Subcutaneous abdominal adipose tissue (tissue), 5 donors: ENCODE data around the gene OTUD7B.
"Not testable (repeated sequence)": the region's sequence is repeated elsewhere in the genome, so short reads cannot be mapped to it uniquely, and the experiment has no call there.

Experiments used
- H3K27ac ChIP-seq: one replicate; pipeline ENCODE4 v1.7.0; 2013; ENCODE audit warnings: low read depth, mild to moderate bottlenecking, inconsistent platforms, low read length, moderate library complexity
- H3K27me3 ChIP-seq, 5 donors: one replicate each; pipeline ENCODE4 v1.7.0; 2013; ENCODE audit warnings: low read length in 5 of 5, inconsistent platforms in 1 of 5; ENCODE audit not compliant: control insufficient read depth in 5 of 5, insufficient read depth in 4 of 5
- H3K36me3 ChIP-seq, 5 donors: one replicate each; pipeline ENCODE4 v1.7.0; 2013; ENCODE audit warnings: low read length in 5 of 5; ENCODE audit not compliant: control insufficient read depth in 5 of 5, insufficient read depth in 5 of 5
- H3K4me1 ChIP-seq, 5 donors: one replicate each; pipeline ENCODE4 v1.7.0; 2013; ENCODE audit warnings: low read length in 5 of 5, mild to moderate bottlenecking in 3 of 5, moderate library complexity in 1 of 5; ENCODE audit not compliant: control insufficient read depth in 5 of 5, insufficient read depth in 5 of 5
- H3K4me3 ChIP-seq, 5 donors: one replicate each; pipeline ENCODE4 v1.7.0; 2013; ENCODE audit warnings: low read length in 5 of 5, low read depth in 1 of 5
- H3K9ac ChIP-seq, 5 donors: one replicate each; pipeline ENCODE4 v1.7.0; 2013; ENCODE audit warnings: low read length in 5 of 5, mild to moderate bottlenecking in 4 of 5, moderate library complexity in 3 of 5
- H3K9me3 ChIP-seq, 5 donors: one replicate each; pipeline ENCODE4 v1.7.0; 2013; ENCODE audit warnings: low read length in 5 of 5; ENCODE audit not compliant: control insufficient read depth in 5 of 5
- donor health status: healthy.
- donor health status: healthy.
- donor health status: healthy.
- donor health status: healthy.
- donor health status: healthy.

Gene OTUD7B

DNA sequence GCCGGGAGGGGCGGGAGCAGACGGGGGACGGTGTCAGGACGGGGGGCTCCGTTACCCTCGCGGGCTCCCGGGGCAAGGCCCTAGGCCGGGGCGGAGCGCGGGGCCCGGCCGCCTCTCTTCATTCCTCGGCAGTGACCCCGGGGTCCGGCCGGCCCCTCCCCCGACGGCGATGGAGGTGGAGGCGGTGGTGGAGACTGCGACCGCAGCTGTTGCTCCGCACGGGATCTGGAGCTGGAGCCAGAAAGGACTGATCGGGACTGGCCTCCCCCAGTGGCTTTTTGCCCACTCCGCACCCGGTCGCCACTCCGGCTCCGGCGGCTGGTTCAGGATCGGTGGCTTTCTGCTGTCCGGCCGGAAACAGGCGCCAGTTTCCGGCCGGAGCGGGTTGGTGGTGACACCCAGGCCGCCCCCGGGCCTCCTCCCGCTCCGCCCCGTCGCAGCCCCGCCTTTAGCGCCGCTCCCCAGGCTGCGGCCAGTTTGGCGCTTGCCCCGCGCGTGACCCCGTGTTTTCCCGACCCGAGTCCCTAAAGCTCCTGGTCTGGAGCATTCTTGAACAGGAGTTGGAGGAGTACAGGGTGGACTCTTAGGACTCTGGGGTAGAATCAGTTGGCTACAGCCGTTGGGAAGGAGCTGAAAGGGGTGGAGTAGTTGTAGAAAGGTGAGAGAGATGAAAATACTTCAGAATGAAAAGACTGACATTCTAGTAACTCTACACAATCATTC, at the start of gene OTUD7B:
Gene OTUD7B (minus strand): TSS at position 334 of the 723 bp plus-strand sequence. CDS start 33,216 bp downstream, outside the sequence.
- H3K9me3 ChIP-seq, result no peaks in the 10 kb centered on the region
- H3K27ac ChIP-seq, result peak within 1 kb of the TSS; percentile 100
- H3K27me3 ChIP-seq, result no peaks in the 10 kb centered on the region
- peak within 1 kb of the TSS; percentile 78 to 99 (median 93) for H3K4me3 ChIP-seq
- H3K4me1 ChIP-seq, result peaks cover 0 to 49% (median 39%) of the 10 kb centered on the region in 5 donors
- peak within 1 kb of the TSS; percentile 89 to 100 (median 100) for H3K9ac ChIP-seq
- H3K36me3 ChIP-seq, result peaks cover 0 to 4% (median 2%) of the 10 kb centered on the region in 5 donors

DNA sequence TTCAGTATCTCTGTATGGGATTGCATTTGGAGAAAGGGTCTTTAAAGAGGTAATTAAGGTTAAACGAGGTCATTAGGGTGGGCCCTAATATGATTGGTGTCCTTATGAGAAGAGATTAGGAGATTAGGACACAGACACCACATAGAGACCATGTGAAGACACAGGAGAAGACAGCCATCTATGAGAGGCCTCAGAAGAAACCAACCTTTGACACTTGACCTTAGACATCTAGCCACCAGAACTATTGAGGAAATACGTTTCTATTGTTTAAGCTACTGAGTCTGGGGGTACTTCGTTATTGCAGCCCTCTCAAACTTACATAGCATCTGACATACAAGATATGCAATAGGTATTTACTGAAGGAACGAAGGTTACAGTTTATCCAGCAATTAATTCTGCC, 49.7 kb upstream of the OTUD7B start:
- no peak overlapping the region for H3K27ac ChIP-seq
- H3K9me3 ChIP-seq, result no peaks in the 10 kb centered on the region
- no peaks in the 10 kb centered on the region for H3K27me3 ChIP-seq

DNA sequence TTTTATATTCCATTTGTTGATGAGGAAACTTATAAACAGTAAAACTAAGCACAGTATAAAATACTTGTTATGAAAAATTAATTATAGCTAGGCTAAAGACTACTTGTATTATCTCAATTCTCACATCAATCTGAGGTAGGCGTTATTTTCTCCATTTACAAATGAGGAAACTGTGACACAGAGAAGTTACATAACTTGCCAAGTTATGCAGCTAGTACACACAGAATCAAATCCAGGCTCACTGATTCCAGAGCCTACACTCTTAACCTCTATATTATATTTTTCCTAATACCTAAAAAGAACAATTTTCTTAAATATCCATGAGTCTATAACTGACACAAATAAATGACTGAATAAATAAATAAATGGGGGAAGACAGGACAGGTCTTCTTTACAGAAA, 45.9 kb upstream of the OTUD7B start:
- Histone ChIP-seq H3K9ac (no peak overlapping the region), H3K27me3 (no peaks in the 10 kb centered on the region), H3K27ac (no peak overlapping the region), H3K36me3 (no peaks in the 10 kb centered on the region), H3K4me1 (peaks cover 0 to 8% (median 4%) of the 10 kb centered on the region in 5 donors), H3K4me3 (no peak overlapping the region), H3K9me3 (no peaks in the 10 kb centered on the region)

More for the DNA sequence above, 49.7 kb upstream of the OTUD7B start:
- H3K9ac ChIP-seq, result no peak overlapping the region
- H3K36me3 ChIP-seq, result no peaks in the 10 kb centered on the region
- peaks cover 0 to 3% (median 0%) of the 10 kb centered on the region in 5 donors for H3K4me1 ChIP-seq
- H3K4me3 ChIP-seq, result no peak overlapping the region

DNA sequence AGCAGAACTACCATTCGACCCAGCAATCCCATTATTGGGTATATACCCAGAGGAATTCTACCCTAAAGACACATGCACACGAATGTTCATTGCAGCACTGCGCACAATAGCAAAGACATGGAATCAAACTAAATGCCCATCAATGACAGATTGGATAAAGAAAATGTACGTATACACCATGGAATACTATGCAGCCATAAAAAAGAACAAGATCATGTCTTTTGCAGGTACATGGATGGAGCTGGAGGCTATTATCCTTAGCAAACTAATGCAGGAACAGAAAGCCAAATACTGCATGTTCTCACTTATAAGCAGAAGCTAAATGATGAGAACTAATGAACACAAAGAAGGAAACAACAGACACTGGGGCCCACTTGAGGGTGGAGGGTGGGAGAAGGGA, 45.0 kb upstream of the OTUD7B start:
- H3K27ac ChIP-seq, H3K9me3 ChIP-seq, H3K4me3 ChIP-seq, H3K36me3 ChIP-seq, H3K9ac ChIP-seq, H3K27me3 ChIP-seq, H3K4me1 ChIP-seq: not testable (repeated sequence)

DNA sequence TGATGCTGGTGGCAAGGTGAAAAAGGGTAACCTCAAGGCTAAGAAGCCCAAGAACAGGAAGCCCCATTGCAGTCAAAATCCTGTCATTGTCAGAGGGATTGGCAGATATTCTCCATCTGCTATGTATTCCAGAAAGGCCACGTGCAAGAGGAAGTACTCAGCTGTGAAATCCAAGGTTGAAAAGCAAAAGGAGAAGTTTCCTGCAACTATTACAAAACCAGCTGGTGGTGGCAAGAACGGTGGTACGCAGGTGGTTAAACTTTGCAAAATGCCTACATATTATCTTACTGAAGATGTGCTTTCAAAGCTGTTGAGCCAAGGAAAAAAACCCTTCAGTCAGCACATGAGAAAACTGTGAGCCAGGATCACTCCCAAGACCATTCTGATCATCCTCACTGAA, 43.4 kb upstream of the OTUD7B start:
- H3K4me3 ChIP-seq, result no peak overlapping the region
- no peak overlapping the region for H3K27ac ChIP-seq
- H3K4me1 ChIP-seq, result peaks cover 0 to 9% (median 6%) of the 10 kb centered on the region in 5 donors
- H3K27me3 ChIP-seq, result no peaks in the 10 kb centered on the region
- H3K9me3 ChIP-seq, result no peaks in the 10 kb centered on the region
- no peaks in the 10 kb centered on the region for H3K36me3 ChIP-seq
- no peak overlapping the region for H3K9ac ChIP-seq

DNA sequence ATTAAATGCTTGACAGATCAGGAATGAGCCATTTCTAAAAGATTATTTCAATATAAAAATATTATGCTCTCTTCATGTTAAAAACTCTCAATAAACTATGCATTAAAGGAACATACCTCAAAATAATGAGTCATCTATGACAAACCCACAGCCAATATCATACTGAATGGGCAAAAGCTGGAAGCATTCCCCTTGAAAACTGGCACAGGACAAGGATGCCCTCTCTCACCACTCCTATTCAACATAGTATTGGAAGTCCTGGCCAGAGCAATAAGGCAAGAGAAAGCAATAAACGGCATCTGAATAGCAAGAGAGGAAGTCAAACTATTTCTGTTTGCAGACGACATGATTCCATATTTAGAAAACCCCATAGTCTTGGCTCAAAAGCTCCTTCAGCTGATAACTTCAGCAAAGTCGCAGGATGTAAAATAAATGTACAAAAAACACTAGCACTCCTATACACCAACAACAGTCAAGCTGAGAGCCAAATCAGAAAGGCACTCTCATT, 41.4 kb upstream of the OTUD7B start:
- H3K27me3 ChIP-seq, H3K4me1 ChIP-seq, H3K27ac ChIP-seq, H3K4me3 ChIP-seq, H3K9me3 ChIP-seq, H3K36me3 ChIP-seq, H3K9ac ChIP-seq: not testable (repeated sequence)

DNA sequence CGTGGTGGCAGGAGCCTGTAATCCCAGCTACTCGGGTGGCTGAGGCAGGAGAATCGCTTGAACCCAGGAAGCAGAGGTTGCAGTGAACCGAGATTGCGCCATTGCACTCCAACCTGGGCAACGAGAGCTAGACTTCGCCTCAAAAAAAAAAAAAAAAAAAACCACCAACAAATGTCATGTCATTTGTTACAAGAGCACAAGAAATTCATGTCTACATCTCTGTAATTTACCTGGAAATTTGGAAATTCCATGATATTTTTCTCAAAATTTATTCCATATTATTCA, 40.5 kb upstream of the OTUD7B start:
- no peak overlapping the region for H3K4me3 ChIP-seq
- H3K9me3 ChIP-seq, result no peaks in the 10 kb centered on the region
- peaks cover 0 to 9% (median 6%) of the 10 kb centered on the region in 5 donors for H3K4me1 ChIP-seq
- H3K27ac ChIP-seq, result no peak overlapping the region
- H3K9ac ChIP-seq, result no peak overlapping the region
- H3K36me3 ChIP-seq, result no peaks in the 10 kb centered on the region
- no peaks in the 10 kb centered on the region for H3K27me3 ChIP-seq

DNA sequence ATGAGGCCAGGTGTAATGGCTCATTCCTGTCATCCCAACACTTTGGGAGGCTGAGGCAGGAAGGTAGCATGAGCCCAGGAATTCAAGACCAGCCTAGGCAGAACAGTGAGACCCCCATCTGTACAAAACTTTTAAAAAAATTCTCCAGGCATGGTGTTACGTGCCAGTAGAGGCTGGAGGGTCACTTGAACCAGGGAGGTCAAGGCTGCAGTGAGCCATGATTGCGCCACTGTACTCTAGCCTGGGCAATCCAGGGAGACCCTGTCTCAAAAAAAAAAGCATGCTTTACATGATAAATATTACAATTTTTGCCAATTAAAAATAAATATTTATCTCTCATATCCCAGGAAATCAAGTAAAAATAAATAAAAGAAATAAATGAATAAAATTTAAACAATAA, 39.4 kb upstream of the OTUD7B start:
- H3K27ac ChIP-seq, result no peak overlapping the region
- no peak overlapping the region for H3K9ac ChIP-seq

DNA sequence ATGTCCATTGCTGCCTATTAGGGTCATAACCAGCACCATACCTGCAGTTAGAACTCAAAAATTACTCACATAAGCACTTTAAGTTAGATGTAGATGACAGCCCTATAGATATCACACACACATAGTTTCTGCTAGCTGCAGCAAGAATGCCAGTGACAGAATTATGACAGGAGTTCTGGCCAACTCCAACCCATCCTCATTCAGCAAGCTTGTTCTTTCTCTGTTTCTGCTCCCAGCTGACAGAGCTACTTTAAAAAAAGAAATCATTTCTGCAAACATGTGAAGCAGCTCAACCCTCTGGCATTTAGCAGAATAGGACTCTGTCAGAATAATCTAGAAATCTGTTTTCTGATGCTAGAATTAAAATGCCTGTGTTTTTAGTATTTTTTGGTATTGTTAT, 23.8 kb upstream of the OTUD7B start:
- Histone ChIP-seq H3K9ac (no peak overlapping the region), H3K36me3 (no peaks in the 10 kb centered on the region), H3K4me3 (no peak overlapping the region), H3K4me1 (no peaks in the 10 kb centered on the region), H3K9me3 (no peaks in the 10 kb centered on the region), H3K27ac (no peak overlapping the region), H3K27me3 (no peaks in the 10 kb centered on the region)

More for the DNA sequence above, 39.4 kb upstream of the OTUD7B start:
- no peaks in the 10 kb centered on the region for H3K27me3 ChIP-seq
- H3K4me1 ChIP-seq, result peaks cover 0 to 9% (median 6%) of the 10 kb centered on the region in 5 donors
- no peaks in the 10 kb centered on the region for H3K36me3 ChIP-seq
- H3K4me3 ChIP-seq, result no peak overlapping the region
- H3K9me3 ChIP-seq, result no peaks in the 10 kb centered on the region

DNA sequence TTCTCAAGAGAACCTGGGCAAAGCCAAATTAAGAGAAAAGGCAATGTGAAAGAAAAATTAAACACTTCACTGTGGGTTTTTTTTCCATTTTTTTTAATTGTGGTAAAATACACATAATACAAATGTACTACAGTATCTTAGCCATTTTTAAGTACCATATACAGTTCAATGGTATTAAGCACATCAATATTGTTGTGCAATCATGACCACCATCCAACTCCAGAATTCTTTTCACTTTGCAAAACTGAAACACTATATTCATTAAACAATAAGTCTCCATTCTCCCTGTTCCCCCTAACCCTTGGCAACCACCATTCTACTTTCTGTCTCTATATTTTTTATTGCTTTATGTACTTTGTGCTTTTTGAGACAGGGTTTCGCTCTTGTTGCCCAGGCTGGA, 17.8 kb upstream of the OTUD7B start:
- Histone ChIP-seq H3K27ac (no peak overlapping the region), H3K9ac (no peak overlapping the region), H3K9me3 (no peaks in the 10 kb centered on the region), H3K36me3 (no peaks in the 10 kb centered on the region), H3K4me3 (no peak overlapping the region), H3K27me3 (no peaks in the 10 kb centered on the region), H3K4me1 (peaks cover 0 to 5% (median 0%) of the 10 kb centered on the region in 5 donors)
